GM21529 (cell line): ENCODE data around the gene ZC3H8.

ENCODE experiments used
- ATAC-seq: cut with Tn5 transposase; IDR thresholded peaks from one replicate; pipeline ENCODE4 v1.9.1; 2021; ENCODE audit not compliant: unreplicated experiment

Gene ZC3H8

DNA sequence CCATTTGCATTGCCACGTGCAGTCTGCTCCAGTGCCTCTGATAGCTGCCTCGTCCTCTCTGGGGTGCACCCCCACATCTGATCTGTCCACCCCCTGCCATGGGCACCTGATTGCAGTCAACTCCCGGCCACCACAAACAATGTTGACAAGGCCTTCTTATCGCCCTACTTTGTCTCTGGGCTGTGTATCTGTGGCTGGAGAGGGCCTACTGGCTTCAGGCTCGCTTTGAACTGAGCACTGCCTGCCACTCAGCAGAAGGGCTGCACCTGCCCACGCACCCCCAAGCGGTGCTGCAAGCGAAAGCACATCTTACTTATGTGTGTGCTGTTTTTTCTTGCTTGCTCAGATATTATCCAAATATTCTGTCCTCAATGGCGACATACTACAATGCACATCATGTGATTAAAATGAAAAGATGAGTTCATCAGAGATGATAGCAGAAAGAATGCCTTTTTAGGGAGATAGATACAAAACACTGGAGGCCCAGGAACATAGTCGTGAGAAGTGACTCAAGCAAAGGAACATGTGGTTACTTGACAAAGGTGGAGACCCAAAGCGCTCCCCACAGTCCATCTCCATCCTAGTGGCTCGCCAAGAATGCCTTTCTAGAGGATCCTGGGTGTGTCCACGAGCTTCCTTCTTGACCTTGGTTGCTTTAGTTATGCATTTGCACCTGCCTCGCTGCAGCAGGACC is 87.9 kb downstream of the ZC3H8 start:
- no peak for ATAC-seq

DNA sequence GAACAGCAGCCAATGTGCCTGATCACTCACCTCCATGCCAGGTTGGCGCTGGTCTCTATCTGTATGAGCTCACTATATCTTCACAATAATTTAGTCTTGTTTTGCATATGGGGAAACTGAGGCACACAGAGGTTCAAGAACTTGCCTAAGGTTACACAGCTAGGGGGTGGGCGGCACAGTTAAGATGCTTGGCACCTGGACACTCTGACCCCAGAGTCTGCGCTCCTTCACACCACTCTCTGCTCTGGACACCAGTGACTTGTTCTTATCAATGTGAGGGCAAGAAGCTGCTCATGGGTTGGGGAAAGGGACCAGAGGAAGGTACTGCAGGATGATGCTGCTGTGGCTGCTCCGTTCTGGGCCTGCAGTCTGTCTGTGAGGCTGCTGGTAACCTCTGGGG is 89.5 kb downstream of the ZC3H8 start:
- no peak for ATAC-seq

DNA sequence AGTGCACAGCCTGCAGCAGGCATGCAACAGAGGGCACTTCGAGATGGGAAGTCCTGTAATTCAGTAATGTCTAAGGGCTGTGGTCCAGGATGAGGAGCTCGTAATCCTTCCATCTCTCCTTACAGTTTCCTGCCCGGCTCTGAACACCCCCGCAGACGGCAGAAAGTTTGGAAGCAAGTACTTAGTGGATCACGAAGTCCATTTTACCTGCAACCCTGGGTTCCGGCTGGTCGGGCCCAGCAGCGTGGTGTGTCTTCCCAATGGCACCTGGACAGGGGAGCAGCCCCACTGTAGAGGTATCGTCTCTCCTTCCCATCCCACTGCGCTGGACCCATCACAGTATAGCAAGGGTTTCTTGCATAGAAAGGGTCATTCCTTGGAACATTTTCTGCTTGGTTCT is 90.0 kb downstream of the ZC3H8 start:
- no peak for ATAC-seq

DNA sequence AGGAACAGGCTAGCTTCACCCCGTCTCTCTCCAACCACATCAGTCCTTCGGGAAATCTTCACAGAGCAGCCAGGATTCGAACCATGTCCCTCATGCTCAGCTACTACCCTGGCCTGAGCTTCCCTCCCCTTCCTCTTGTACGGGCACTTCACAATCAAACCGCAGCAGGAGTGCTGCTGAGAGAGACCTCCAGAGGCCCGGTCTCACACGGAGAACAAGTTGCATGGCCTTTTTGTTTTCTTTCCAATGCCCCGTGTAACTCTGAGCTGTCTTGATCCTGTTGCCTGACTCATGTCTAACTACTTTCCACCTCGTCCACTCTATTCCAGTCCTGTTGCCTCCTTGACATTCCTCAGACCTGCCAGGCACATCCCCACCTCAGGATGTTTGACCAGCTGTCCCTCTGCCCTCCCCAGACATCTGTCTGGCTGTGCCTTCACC is 91.3 kb downstream of the ZC3H8 start:
- no peak for ATAC-seq

DNA sequence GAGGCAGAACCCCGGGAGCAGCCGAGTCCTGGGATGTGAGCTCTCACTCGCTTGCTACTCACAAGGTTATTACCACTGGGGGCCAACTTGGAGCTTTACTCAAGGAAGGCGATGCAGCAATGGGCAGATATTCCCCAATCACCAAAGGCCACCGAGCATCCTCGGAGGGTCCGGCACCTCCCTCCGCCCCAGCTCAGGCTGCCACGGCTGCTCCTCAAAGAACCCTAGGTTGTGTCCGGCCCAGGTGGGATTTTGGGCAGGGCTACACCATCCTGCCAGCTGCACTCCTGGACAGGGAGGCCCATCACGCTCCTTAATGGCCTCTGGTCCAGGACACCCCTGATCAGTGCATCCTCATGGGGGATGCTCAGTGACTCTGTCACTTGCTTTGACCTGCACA is 91.9 kb downstream of the ZC3H8 start:
- no peak for ATAC-seq

DNA sequence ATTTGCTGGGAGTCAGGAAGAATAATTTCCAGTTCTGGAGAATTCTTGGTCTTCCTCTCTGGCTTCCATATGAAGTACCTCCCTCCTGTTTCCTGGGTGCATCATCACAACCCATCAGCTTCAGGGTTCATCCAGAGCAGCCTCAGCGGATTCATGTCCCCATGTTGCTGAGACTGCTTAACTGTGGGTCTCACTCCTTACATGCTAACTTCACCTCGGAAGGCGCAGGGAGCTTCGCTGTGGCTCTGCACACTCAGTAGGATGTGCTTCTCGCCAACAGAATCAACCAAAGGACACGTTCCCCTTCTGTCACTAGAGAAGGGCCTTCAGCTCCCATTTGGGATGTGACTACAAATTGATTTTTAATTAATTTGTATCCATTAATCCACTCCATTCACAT is 92.5 kb downstream of the ZC3H8 start:
- ATAC-seq = no peak
